WTC11 (cell line): ENCODE measurements around the gene CFAP57.
"Not testable (repeated sequence)": the region's sequence is repeated elsewhere in the genome, so short reads cannot be mapped to it uniquely, and the experiment has no call there.

Experiments used
- ATF1 ChIP-seq: sonication (generic); formaldehyde crosslinking; IDR thresholded peaks from 2 replicates; pipeline ENCODE4 v1.8.1; 2023; ENCODE audit warnings: mild to moderate bottlenecking, moderate library complexity, missing genetic modification reagents
- ATF3 ChIP-seq: sonication (generic); formaldehyde crosslinking; conservative IDR thresholded peaks from 2 replicates; pipeline ENCODE4 v1.8.1; 2022; ENCODE audit warnings: mild to moderate bottlenecking, missing genetic modification reagents
- CTCF ChIP-seq: fragments of 200-600 bp; IDR thresholded peaks from 2 replicates; pipeline ENCODE4 v1.8.0; 2022; ENCODE audit warnings: antibody characterized with exemption
- FOXK1 ChIP-seq: sonication (generic); formaldehyde crosslinking; IDR thresholded peaks from 2 replicates; pipeline ENCODE4 v1.8.0; 2022; ENCODE audit warnings: mild to moderate bottlenecking, moderate library complexity, missing genetic modification reagents
- NFYB ChIP-seq: sonication (generic); formaldehyde crosslinking; conservative IDR thresholded peaks from 2 replicates; pipeline ENCODE4 v1.8.0; 2022; ENCODE audit warnings: low read depth, missing genetic modification reagents
- NR2C2 ChIP-seq: sonication (generic); formaldehyde crosslinking; IDR thresholded peaks from 2 replicates; pipeline ENCODE4 v1.8.0; 2022; ENCODE audit warnings: mild to moderate bottlenecking, missing genetic modification reagents
- USF1 ChIP-seq: sonication (generic); formaldehyde crosslinking; IDR thresholded peaks from 2 replicates; pipeline ENCODE4 v1.8.0; 2022; ENCODE audit warnings: mild to moderate bottlenecking, missing genetic modification reagents
- ZBTB21 ChIP-seq: sonication (generic); formaldehyde crosslinking; IDR thresholded peaks from 2 replicates; pipeline ENCODE4 v1.8.1; 2023; ENCODE audit warnings: mild to moderate bottlenecking, missing genetic modification reagents, borderline replicate concordance
- ZNF121 ChIP-seq: sonication (generic); formaldehyde crosslinking; IDR thresholded peaks from 2 replicates; pipeline ENCODE4 v1.8.0; 2023; ENCODE audit warnings: missing genetic modification reagents
- TF ChIP-seq, protein P1 (sequence below): sonication (generic); formaldehyde crosslinking; IDR thresholded peaks from 2 replicates; pipeline ENCODE4 v1.8.1; 2023; ENCODE audit warnings: mild to moderate bottlenecking, missing genetic modification reagents

GRCh38 chr1:43208277-43208676, 36.1 kb downstream of the CFAP57 start:
- TF ChIP-seq ATF3 (CRISPR knock-in tag); ZBTB21; CTCF; NFYB; NR2C2; ATF1; ZNF121; USF1 (CRISPR knock-in tag); FOXK1 (CRISPR knock-in tag): not testable (repeated sequence)
- TF ChIP-seq, protein P1, sequence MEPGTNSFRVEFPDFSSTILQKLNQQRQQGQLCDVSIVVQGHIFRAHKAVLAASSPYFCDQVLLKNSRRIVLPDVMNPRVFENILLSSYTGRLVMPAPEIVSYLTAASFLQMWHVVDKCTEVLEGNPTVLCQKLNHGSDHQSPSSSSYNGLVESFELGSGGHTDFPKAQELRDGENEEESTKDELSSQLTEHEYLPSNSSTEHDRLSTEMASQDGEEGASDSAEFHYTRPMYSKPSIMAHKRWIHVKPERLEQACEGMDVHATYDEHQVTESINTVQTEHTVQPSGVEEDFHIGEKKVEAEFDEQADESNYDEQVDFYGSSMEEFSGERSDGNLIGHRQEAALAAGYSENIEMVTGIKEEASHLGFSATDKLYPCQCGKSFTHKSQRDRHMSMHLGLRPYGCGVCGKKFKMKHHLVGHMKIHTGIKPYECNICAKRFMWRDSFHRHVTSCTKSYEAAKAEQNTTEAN = not testable (repeated sequence)
